GM21515 (cell line): ENCODE results near the gene TPRA1.

Experiments
- ATAC-seq: cut with Tn5 transposase; IDR thresholded peaks from one replicate; pipeline ENCODE4 v1.9.1; 2021; ENCODE audit not compliant: unreplicated experiment

Gene TPRA1

GRCh38 chr3:127566833-127567232, 23.7 kb downstream of the TPRA1 start:
- no peak for ATAC-seq

- ATAC-seq = no peak
These were observed 24.8 kb downstream of the TPRA1 start for GRCh38 chr3:127565711-127566110.

- ATAC-seq = no peak
These were observed 30.3 kb downstream of the TPRA1 start for GRCh38 chr3:127560051-127560787.

- no peak for ATAC-seq
These were observed 34.0 kb downstream of the TPRA1 start for GRCh38 chr3:127556565-127556964.

GRCh38 chr3:127555108-127555507, 35.4 kb downstream of the TPRA1 start:
- no peak for ATAC-seq

- ATAC-seq = no peak
These were observed 38.5 kb downstream of the TPRA1 start for GRCh38 chr3:127552038-127552437.

- no peak for ATAC-seq
These were observed 39.4 kb downstream of the TPRA1 start for GRCh38 chr3:127551178-127551577.

- no peak for ATAC-seq
These were observed 39.9 kb downstream of the TPRA1 start for GRCh38 chr3:127550468-127551157.

GRCh38 chr3:127549826-127550467, 40.6 kb downstream of the TPRA1 start:
- no peak for ATAC-seq

- no peak for ATAC-seq
These were observed 42.5 kb downstream of the TPRA1 start for GRCh38 chr3:127547761-127548605.

GRCh38 chr3:127546970-127547733, 43.4 kb downstream of the TPRA1 start:
- no peak for ATAC-seq

GRCh38 chr3:127546554-127546953, 44.0 kb downstream of the TPRA1 start:
- no peak for ATAC-seq

GRCh38 chr3:127545711-127546457, 44.6 kb downstream of the TPRA1 start:
- ATAC-seq = no peak

- ATAC-seq = no peak
These were observed 45.3 kb downstream of the TPRA1 start for GRCh38 chr3:127545216-127545615.

GRCh38 chr3:127544803-127545201, 45.7 kb downstream of the TPRA1 start:
- no peak for ATAC-seq

GRCh38 chr3:127544192-127544802, 46.2 kb downstream of the TPRA1 start:
- ATAC-seq = no peak

- no peak for ATAC-seq
These were observed 47.1 kb downstream of the TPRA1 start for GRCh38 chr3:127543441-127543840.

GRCh38 chr3:127542441-127542952, 48.0 kb downstream of the TPRA1 start:
- no peak for ATAC-seq

GRCh38 chr3:127541320-127541719, 49.2 kb downstream of the TPRA1 start:
- ATAC-seq = no peak
